Panc1 (cell line): ENCODE measurements around the gene MLF1.

Experiments used
- POLR2AphosphoS5 ChIP-seq: IDR thresholded peaks from 2 replicates; pipeline ENCODE4 v1.6.1; 2012; ENCODE audit warnings: mild to moderate bottlenecking, low read depth, low read length, moderate library complexity
- SIN3A ChIP-seq: IDR thresholded peaks from 2 replicates; pipeline ENCODE4 v1.6.1; 2012; ENCODE audit warnings: low read depth, mild to moderate bottlenecking, low read length, moderate library complexity, borderline replicate concordance; ENCODE audit not compliant: insufficient read depth
- TCF7L2 ChIP-seq: IDR thresholded peaks from 2 replicates; pipeline ENCODE4 v1.6.1; 2011; ENCODE audit warnings: mild to moderate bottlenecking, low read depth, low read length, inconsistent platforms
- TF ChIP-seq, protein P1 (sequence below): fragments of 450-650 bp; IDR thresholded peaks from 2 replicates; pipeline ENCODE4 v1.5.1; 2017; ENCODE audit warnings: mild to moderate bottlenecking
- TF ChIP-seq, protein P2 (sequence below), 2 experiments: IDR thresholded peaks; 2 replicates each; pipeline ENCODE4 v1.6.1; 2011 to 2012; ENCODE audit warnings: low read depth in 2 of 2, control low read depth in 1 of 2, low read length in 1 of 2, mild to moderate bottlenecking in 1 of 2, moderate library complexity in 1 of 2; ENCODE audit not compliant: insufficient read depth in 1 of 2

DNA sequence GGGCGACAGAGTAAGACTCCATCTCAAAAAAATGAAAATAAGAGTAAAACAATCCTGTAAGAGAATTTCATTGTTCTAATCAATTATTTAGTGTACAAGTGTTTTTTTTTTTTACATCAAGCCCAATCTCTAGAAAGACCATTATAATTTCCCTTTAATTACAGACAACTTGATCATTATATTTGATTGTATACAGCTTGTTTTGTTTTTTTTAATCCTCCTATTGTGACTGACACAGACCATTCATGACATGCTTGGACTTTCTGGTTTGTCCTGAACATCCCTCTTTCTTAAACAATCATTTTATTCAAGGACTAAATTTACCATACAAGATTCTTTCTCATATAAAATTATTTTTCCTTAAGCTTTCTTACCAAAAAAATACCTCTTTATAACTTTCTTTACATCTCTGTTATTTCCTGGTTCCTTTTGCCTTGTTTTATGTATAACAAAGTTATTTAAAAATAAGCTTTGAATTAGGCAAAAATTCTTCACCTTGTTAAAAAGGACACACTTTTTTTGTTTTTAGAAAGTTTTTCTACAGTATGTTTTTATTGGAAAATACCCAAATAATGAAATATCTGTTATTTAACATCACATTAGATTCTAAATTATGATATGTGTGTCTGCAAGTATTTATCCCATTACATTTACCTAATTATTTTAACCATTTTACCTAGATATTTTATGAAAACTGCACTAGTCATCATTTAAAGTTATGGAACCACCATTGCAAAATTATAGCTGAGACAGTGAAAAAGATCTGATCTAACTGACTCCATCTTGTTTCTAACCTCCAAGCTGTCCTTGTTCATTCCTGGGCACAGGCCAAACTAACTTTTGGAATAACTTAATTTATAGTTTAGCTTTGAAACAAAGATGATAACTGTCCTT lies 47.2 kb downstream of the MLF1 start:
- TF ChIP-seq, protein P1, sequence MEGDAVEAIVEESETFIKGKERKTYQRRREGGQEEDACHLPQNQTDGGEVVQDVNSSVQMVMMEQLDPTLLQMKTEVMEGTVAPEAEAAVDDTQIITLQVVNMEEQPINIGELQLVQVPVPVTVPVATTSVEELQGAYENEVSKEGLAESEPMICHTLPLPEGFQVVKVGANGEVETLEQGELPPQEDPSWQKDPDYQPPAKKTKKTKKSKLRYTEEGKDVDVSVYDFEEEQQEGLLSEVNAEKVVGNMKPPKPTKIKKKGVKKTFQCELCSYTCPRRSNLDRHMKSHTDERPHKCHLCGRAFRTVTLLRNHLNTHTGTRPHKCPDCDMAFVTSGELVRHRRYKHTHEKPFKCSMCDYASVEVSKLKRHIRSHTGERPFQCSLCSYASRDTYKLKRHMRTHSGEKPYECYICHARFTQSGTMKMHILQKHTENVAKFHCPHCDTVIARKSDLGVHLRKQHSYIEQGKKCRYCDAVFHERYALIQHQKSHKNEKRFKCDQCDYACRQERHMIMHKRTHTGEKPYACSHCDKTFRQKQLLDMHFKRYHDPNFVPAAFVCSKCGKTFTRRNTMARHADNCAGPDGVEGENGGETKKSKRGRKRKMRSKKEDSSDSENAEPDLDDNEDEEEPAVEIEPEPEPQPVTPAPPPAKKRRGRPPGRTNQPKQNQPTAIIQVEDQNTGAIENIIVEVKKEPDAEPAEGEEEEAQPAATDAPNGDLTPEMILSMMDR, result no peak
- no peak for TF ChIP-seq POLR2AphosphoS5
- TF ChIP-seq, protein P2, sequence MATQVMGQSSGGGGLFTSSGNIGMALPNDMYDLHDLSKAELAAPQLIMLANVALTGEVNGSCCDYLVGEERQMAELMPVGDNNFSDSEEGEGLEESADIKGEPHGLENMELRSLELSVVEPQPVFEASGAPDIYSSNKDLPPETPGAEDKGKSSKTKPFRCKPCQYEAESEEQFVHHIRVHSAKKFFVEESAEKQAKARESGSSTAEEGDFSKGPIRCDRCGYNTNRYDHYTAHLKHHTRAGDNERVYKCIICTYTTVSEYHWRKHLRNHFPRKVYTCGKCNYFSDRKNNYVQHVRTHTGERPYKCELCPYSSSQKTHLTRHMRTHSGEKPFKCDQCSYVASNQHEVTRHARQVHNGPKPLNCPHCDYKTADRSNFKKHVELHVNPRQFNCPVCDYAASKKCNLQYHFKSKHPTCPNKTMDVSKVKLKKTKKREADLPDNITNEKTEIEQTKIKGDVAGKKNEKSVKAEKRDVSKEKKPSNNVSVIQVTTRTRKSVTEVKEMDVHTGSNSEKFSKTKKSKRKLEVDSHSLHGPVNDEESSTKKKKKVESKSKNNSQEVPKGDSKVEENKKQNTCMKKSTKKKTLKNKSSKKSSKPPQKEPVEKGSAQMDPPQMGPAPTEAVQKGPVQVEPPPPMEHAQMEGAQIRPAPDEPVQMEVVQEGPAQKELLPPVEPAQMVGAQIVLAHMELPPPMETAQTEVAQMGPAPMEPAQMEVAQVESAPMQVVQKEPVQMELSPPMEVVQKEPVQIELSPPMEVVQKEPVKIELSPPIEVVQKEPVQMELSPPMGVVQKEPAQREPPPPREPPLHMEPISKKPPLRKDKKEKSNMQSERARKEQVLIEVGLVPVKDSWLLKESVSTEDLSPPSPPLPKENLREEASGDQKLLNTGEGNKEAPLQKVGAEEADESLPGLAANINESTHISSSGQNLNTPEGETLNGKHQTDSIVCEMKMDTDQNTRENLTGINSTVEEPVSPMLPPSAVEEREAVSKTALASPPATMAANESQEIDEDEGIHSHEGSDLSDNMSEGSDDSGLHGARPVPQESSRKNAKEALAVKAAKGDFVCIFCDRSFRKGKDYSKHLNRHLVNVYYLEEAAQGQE (IDR thresholded peaks at IDR 0.05; ENCODE audit: insufficient read depth in 1 of 2, low read depth in 2 of 2, low read length in 1 of 2), result no peak
- no peak for TF ChIP-seq SIN3A
- TF ChIP-seq TCF7L2, result no peak
